DMS114 treated with DMSO at 0.1 percent for 48 hours (cell line): ENCODE data around the gene SLC17A8.
"Not testable (repeated sequence)": the region's sequence is repeated elsewhere in the genome, so short reads cannot be mapped to it uniquely, and the experiment has no call there.

Source experiments
- DNase-seq: peaks from one replicate; lab custom pipeline; 2025; ENCODE audit not compliant: unreplicated experiment; lab: John Stamatoyannopoulos, UW

The SLC17A8 gene

GRCh38 chr12:100422646-100423045 is 65.8 kb downstream of the SLC17A8 start:
- DNase-seq, result no peak

DNA sequence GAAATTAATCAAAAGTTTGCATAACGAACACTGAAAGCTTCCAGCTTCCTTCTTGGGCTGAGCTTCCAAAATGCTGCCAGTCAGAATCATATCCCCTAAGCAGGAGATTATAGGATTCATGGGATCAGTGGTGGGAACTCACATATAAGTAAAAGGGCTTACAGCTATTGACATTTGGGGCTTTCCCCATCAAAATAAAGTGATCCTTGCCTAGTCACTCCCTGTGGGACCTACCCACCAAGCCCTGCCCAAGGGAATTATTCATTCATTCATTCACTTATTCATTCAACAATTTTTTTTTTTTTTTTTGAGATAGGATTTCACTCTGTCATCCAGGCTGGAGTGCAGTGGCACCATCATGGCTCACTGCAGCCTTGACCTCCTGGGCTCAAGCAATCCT is 69.3 kb downstream of the SLC17A8 start:
- no peak for DNase-seq

DNA sequence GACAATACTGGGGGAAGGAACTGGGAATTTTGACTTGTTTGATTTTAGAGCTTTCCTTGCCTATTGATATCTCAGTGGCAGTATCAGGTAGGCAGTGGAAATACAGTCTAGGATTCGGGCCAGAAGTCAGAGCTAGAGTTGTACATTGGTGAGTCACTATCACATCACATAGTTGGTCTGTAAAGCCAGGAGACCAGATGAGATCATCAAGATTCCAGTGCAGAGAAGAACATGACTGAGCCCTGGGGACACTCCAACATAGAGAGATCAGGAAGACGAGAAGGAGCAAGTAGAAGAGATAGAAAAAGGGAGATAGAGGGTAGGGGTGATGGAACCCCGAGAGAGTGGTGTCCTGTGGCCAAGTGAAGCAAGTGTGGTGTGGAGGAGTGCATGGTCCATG is 70.2 kb downstream of the SLC17A8 start:
- DNase-seq, result no peak

- not testable (repeated sequence) for DNase-seq
Observed at GRCh38 chr12:100430251-100430650, 73.4 kb downstream of the SLC17A8 start.

- no peak for DNase-seq
Observed at GRCh38 chr12:100433701-100434100, 76.8 kb downstream of the SLC17A8 start.

DNA sequence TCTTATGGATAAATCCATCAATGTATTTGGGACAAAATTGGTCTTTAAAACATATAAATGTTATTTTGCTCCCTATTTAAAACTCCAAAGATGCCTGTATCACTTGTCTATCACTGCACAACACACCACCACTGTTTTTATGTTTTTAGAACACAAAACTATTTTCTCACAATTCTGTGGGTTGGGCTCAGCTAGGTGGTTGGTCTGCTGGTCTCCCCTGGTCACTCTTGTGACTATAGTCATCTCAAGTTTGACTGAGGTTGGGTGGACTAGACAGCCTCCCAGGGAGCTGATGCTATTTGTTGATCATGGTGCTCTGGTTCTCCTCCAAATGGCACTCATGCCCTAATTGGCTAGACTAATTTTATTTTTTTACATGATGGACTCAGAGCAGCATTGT is 77.3 kb downstream of the SLC17A8 start:
- DNase-seq, result no peak

DNA sequence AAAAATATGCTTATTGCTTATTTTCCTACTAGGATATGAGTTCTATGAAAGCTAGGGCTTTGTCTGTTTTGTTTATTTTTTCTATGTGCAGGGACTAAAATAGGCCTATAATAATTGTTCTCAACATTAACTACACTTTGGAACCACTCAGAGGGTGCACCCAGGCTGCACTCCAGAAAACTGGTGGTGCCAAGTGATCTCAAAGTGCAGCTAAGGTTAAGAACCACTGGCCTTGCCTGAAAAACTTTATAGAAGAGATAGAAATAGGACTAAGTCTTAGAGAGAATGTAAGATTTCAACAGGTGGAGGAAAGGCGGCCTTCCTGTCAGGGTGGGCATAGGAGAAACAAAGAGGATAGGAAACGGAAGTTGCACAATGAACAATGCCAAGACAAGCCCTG is 79.1 kb downstream of the SLC17A8 start:
- no peak for DNase-seq

DNA sequence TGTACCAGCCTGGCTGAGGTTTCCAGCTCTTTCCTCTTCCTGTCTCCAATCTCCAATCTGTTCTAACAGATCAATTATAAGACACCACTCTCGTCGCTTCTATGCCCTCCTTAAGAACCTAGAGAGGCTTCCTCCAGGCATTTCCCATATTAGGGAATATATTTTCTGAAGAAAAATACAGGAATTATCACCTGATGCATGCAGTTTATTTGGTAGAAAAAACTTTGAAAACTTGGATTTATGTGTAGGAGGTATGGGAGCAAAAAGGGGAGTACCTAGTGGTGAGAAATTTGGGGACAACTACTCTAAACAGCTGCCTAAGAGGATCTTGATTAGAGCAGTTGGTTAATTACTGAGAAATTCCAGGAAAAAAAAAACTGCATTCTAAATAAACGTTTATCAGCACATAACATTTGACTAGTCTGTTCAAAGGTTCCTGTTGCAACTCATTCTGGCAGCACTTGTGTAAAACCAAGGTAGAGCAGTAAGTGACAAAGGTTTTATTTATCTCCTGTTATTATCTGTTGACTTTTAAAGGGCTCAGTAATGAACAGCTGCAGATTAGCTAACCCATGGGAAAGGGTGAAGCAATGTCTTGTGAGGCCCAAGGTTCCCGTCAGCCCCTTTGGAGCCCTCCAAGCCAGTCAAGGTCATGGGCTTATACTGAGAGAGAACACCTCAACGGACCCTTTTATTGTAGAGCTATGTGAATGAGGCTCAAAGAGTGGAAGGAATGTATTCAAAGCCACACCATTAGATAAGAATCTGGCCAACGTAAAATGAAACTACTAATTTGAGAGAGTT is 80.4 kb downstream of the SLC17A8 start:
- no peak for DNase-seq

- DNase-seq, result no peak
Observed at GRCh38 chr12:100439797-100440196, 82.9 kb downstream of the SLC17A8 start.

- DNase-seq, result no peak
Observed at GRCh38 chr12:100442403-100442802, 85.5 kb downstream of the SLC17A8 start.

- DNase-seq, result no peak
Observed at GRCh38 chr12:100443434-100443833, 86.6 kb downstream of the SLC17A8 start.

DNA sequence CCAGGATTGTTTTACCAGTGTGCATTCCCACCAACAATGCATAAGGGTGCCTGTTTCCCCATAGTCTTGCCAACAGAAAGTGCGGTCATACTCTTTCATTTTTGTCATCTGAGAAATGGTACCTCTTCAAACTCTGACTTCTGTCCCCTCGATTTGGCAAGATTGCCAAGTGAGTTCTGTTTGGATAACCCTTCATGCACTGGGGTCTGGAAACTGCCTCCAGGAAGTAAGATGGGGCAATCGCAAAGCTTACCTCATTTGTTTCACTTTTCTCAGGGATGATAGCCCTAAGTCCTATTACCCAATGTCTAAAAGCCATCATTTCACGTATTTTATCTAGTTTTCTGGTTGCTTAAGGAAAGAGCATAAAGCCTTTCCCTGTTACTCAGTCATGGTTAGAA is 88.2 kb downstream of the SLC17A8 start:
- DNase-seq, result no peak

GRCh38 chr12:100447381-100447780 is 90.5 kb downstream of the SLC17A8 start:
- DNase-seq, result no peak

DNA sequence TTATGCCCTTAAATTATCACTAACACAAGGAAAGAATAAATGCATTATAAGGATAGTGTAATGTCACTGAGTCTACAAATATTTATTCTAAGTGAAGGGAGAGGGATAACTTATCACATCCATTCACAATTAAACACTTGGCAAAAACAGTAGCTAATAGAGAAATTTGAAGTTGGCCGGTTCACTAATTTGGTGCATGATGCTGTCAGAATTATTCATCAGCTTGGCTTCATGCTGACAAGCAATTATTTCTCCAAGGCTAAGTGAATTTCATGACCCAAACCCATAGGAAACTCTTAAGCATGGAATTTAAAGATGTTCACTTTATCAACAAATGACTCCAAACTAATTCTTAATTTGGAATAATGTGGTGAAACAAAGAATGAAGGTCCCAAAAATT is 91.8 kb downstream of the SLC17A8 start:
- DNase-seq, result no peak

GRCh38 chr12:100450735-100451134 is 93.9 kb downstream of the SLC17A8 start:
- no peak for DNase-seq

DNA sequence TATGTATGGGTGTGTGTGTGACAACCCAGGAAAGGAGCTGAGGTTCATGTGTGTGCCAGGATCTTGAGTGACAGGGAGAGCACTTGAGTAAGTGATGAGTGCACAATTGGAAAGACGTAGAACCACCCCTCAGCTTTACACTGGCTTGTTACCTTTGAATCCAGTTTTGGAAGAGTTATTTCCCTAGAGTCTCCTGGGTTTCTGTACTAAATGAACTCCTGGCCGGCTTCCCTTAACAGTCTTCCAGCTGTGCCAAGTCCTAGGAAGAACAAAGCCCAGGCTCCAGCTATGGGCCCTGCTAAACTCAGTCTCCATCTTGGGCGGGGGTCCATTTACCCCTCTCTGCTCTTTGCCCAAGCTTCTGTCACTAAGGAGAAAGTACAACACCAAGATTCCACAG is 97.1 kb downstream of the SLC17A8 start:
- no peak for DNase-seq

- DNase-seq, result no peak
Observed at GRCh38 chr12:100455896-100456295, 99.0 kb downstream of the SLC17A8 start.

- DNase-seq, result no peak
Observed at GRCh38 chr12:100458191-100458590, 101.3 kb downstream of the SLC17A8 start.

DNA sequence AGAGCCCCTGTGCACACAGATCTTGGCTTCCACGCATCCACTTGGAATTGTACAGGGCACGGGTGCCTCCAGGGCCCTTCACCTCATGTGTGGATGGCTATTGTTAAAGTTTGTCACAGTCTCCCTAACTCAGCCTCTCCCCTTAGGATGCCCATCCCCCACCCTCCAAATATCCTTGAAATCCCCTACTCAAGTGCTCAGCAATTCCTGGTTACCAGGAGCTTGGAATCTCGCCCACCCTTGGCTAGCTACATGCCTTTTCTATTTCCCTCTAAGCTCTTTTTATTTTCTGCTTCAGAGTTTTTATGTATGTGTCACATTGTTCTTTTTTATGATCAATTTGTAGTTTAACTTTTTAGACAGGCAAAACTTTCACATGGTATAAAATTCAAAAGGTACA is 103.8 kb downstream of the SLC17A8 start:
- no peak for DNase-seq

DNA sequence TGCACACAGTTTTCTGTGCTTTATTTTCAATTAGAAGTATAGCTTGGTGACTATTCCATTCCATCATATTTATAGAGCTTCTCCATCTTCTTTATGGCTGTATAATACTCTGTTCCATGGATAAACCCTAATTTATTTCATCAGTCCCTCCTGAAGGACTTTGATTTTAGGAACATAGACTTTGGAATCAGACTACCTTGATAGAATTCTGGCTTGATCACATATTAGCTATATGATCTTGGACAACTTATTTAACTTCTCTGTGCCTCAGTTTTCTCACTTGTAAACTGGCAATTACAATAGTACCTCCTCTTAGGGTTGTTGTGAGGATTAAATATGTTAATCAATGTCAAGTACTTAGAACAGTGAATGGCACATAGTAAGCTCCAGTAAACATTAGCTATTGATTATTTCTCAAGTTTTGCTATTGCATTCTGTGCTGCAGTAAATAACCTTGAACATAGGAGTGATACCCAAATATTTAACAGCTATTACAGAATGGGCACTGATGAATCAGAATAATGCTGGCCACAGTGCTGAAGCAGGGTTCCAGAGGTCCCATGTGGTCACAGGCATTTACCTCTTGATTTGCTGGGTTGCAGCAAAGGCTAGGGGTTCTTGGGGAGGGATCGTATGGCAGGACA is 104.6 kb downstream of the SLC17A8 start:
- DNase-seq, result no peak

- no peak for DNase-seq
Observed at GRCh38 chr12:100463661-100464060, 106.8 kb downstream of the SLC17A8 start.

DNA sequence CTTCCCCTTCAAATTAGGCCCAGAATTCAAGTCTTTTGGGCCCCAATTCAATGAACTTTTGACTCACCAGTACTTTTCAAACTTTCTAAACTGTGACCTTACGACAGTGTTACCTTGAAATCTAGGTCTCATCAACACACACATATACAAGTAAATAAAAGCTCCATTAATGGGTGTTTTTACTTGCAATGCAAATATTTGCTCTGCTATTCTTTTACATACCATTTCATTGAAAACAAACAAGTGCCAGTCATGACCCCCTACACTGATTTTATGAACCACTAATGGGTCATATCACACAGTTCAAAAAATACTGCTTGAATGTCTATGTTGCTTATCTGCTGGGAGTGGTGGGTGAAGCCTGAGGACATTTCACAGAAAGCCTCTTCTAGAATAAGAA is 107.7 kb downstream of the SLC17A8 start:
- no peak for DNase-seq

DNA sequence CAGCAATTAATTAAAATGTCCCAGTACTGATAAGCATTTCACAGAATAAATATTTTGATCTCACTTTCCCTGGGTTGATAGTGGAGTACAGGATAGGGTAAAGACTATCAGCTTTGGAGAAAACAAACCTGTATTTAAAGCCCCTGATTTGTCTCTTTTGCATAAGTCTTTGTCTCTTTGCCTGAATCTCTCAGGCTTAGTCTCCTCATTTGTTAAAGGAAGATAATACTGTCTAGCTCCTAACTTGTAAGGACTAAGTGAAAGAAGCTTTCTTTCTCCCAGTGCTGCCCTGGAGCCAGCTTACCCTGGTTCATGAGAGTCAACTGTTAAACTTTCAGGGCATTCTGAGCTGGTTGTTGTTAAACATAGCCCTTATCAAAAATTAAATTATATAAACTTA is 111.3 kb downstream of the SLC17A8 start:
- DNase-seq, result no peak
